NCI-H524 (cell line): Measurements from ENCODE around the gene CYBC1.
A peak's percentile ranks its signal among the peaks of the same experiment; 100 is the strongest.

Experiments
- DNase-seq, 2 experiments: peaks; one replicate each; lab custom pipeline; 2025; lab: John Stamatoyannopoulos, UW

Gene CYBC1

GRCh38 chr17:82447876-82448275 lies 2.7 kb downstream of the CYBC1 start:
- DNase-seq = no peak

- DNase-seq = no peak
These were observed 3.9 kb downstream of the CYBC1 start for GRCh38 chr17:82446649-82447048.

- no peak for DNase-seq
These were observed 4.4 kb downstream of the CYBC1 start for GRCh38 chr17:82446124-82446523.

- no peak for DNase-seq
These were observed 5.0 kb downstream of the CYBC1 start for GRCh38 chr17:82445542-82445941.

DNA sequence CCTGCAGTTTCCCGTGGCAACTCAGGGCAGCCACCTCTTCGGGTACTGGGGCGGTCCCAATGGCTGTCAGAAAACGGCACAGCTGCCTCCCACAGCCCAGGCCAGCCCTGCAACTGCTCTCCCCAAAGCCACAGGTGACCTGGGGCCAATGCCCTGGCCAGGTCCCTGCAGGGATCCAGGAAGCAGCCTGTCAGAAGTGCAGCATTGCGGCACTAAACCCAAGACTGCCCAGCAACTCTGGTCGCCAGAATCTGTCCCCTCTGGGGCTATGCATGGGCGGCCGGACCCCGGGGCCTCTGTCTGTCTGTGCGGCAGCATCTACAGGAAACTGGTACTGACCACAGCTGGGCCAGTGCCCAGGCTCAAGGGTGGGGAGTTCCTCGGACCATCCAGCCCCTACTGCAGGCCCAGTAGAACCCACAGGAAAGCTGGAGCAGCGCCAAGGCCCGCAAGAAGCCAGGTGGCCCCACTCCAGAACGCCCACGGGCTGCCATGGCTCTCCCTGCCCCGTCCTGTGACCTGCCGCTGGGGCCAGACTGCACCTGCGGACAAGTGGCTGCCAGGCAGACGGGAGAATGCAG lies 5.5 kb downstream of the CYBC1 start:
- DNase-seq = no peak

GRCh38 chr17:82444284-82444893 lies 6.2 kb downstream of the CYBC1 start:
- no peak for DNase-seq

GRCh38 chr17:82443465-82444283 lies 6.9 kb downstream of the CYBC1 start:
- DNase-seq = no peak

DNA sequence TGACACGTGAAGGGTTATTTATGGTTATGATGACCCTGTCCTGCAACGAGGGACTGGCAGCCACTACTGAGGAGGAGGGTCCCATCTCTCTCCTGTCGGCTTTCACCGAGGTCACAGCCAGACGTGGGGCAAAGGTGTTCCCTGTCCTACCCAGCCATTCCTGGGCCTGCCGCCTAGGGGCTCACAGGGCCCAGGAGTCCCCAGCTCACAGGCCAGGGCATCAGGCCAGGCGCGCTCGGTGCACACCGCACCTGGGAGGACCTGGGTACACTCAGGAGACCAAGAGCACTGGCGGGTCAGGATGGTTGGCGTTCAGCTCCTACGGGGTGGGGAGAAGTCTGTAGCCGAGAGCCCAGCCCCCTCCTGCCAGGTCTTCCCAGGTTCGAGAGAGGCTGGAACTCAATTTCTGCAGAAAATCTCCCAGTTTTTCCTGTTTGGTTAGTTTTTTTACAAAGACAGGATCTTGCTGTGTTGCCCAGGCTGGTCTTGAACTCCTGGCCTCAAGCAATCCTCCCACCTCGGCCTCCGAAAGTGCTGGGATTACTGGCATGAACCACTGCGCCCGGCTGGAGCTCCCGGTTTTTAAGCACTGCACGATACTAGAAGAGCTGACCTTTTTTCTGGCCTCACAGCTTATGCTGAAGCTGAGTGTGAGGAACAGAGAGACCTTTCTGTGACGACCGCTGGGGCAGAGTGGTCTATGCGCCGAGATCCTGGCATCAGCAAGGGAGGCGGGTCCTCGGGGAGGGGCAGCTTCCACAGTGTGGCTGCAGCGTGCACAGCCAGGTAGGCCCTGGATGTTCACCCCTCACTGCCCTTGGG lies 7.7 kb downstream of the CYBC1 start:
- DNase-seq = no peak

GRCh38 chr17:82441691-82442487 lies 8.7 kb downstream of the CYBC1 start:
- DNase-seq = no peak

DNA sequence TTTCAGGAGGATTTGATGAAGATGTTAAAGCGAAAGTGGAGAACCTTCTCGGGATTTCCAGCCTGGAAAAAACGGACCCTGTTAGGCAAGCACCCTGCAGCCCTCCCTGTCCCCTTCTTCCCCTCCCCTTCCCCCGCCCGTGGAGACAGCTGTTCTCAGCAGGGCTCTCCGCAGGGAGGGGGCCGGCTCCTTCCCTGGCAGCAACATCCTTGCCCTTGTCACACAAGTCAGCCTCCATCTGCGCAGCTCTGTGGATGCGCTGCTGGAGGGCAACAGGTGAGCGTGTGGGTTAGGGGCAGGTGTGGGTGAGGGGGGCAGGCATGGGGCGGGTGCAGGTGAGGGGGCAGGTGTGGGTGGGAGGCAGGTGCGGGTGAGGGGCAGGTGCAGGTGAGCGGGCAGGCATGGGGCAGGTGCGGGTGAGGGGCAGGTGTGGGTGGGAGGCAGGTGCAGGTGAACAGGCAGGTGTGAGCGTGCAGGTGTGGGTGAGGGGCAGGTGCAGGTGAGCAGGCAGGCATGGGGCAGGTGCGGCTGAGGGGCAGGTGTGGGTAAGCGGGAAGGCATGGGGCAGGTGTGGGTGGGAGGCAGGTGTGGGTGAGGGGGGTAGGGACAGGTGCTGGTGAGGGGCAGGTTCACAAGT lies 9.4 kb downstream of the CYBC1 start:
- DNase-seq = peak in 1 of 2 experiments; percentile 63

GRCh38 chr17:82440469-82440981 lies 10.0 kb downstream of the CYBC1 start:
- DNase-seq = no peak

DNA sequence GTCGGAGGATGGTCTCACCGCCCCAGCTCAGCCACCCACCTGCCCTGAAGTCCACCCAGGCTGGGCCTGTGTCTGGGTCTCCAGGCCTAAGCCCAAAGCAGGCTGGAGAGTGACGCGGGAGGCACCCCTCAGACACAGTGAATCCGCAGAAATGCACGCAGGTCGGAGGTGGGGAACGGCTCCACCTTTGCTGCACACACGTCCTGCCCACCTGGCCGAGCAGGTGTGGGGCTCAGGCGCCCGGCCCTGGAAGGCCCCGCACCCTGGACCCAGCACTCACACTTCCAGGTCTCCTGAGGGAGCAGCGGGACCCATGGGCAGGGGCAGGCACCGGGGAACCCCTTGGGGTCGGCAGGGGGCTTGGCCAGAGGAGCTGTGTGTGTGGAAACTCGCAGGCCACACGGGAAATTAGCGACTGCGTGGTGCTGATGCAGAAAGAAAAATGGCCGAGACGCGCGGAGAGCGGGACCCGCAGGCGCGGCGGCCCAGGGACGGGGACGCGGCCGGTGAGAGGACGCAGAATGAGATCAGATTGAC lies 10.7 kb downstream of the CYBC1 start:
- DNase-seq = no peak

- no peak for DNase-seq
These were observed 11.2 kb downstream of the CYBC1 start for GRCh38 chr17:82439194-82439828.

DNA sequence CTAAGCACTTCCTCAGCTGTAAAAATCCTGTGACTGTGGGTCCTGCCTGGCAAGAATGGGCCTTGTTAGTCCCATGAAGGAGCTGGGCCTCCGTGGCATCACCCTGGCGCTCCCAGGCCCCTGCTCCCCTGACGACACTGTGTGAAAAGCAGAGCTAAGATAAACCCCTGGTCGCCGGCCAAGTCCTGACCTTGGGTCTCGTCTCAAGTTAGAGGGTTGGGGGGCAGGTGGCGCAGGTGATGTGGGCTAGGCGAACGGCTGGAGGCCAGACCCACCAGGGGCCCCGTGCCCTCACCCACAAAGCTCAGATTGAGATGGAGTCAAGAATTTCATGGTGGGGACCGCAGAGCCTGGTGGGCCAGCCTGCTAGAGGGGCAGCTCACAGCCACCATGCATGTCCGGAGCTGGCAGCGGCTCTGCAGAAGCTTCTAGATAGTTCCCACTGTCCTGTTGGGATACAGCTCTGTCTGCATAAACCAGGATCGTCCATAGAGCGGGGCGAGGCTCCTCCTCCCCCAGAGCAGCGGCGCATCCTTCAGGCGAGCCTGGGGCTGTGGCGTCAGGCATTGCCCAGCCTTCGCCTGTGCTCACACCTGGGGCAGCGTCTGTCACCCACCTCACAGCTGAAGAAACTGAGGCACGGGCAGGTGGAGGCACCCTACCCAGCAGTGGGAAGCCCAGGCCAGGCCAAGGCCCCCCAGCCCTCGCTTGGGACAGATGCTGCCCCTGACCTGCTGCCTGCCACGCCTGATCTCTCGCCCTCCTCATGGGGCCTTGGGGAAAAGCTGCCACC lies 12.0 kb downstream of the CYBC1 start:
- no peak for DNase-seq

- no peak for DNase-seq
These were observed 13.3 kb downstream of the CYBC1 start for GRCh38 chr17:82437325-82437668.

GRCh38 chr17:82436601-82437324 lies 13.8 kb downstream of the CYBC1 start:
- DNase-seq = no peak

- no peak for DNase-seq
These were observed 14.7 kb downstream of the CYBC1 start for GRCh38 chr17:82435601-82436583.
